IMR-90 (cell line): ENCODE data around the gene NOTO. TPM values are rescaled to one million over a fixed set of nuclear protein-coding genes. Genes with fewer than 3 reads are reported as not detected.

Experiments used
- ATAC-seq: fragments of 200-7000 bp; cut with Tn5 transposase; 2 replicates; pipeline ENCODE4 v1.9.1; 2020; ENCODE audit warnings: low read depth, mild to moderate bottlenecking, moderate library complexity
- BruUV-seq: library from RNA; stranded (reverse); fragments of 400-500 nt; replicated peaks from 2 replicates; lab custom pipeline; 2021; lab: Mats Ljungman, UMichigan
- CTCF ChIA-PET: fragments of 300-600 bp; formaldehyde crosslinking; extraction: SDS; loops from one replicate; lab custom pipeline; 2021; ENCODE audit warnings: antibody characterized with exemption; lab: Yijun Ruan, JAX
- POLR2A ChIA-PET: fragments of 300-600 bp; sonication (Branson Sonifier 250); formaldehyde crosslinking; loops from one replicate; lab custom pipeline; 2022; ENCODE audit warnings: antibody characterized with exemption; ENCODE audit not compliant: unreplicated experiment; lab: Charles Lee
- DNase-seq: peaks from one replicate; pipeline ENCODE4 v3.0.0; 2013
- H2AFZ ChIP-seq: replicated peaks from 2 replicates; pipeline ENCODE3; 2013; ENCODE audit warnings: low read length, mild to moderate bottlenecking; ENCODE audit not compliant: poor library complexity
- H2AK5ac ChIP-seq: 2 replicates; pipeline ENCODE4 v1.6.1; 2013; ENCODE audit warnings: low read depth, low read length, inconsistent platforms
- H2AK9ac ChIP-seq: replicated peaks from 2 replicates; pipeline ENCODE3; 2013; ENCODE audit warnings: mild to moderate bottlenecking, low read depth, low read length, moderate library complexity; ENCODE audit not compliant: poor library complexity
- H2BK120ac ChIP-seq: 2 replicates; pipeline ENCODE4 v1.6.1; 2013; ENCODE audit warnings: low read depth, low read length, inconsistent platforms
- H2BK15ac ChIP-seq: 3 replicates; pipeline ENCODE4 v1.6.1; 2013; ENCODE audit warnings: low read depth, low read length, inconsistent platforms
- H2BK20ac ChIP-seq: 2 replicates; pipeline ENCODE4 v1.6.1; 2013; ENCODE audit warnings: low read depth, mild to moderate bottlenecking, inconsistent platforms, low read length, moderate library complexity
- H2BK5ac ChIP-seq: 2 replicates; pipeline ENCODE4 v1.6.1; 2013; ENCODE audit warnings: mild to moderate bottlenecking, low read depth, low read length, inconsistent platforms; ENCODE audit not compliant: poor library complexity, severe bottlenecking
- H3K14ac ChIP-seq: replicated peaks from 2 replicates; pipeline ENCODE4 v1.6.1; 2013; ENCODE audit warnings: low read depth, low read length, inconsistent platforms
- H3K18ac ChIP-seq: 2 replicates; pipeline ENCODE4 v1.6.1; 2013; ENCODE audit warnings: low read depth, low read length, control low read depth
- H3K23ac ChIP-seq: 2 replicates; pipeline ENCODE4 v1.6.1; 2013; ENCODE audit warnings: low read depth, low read length, inconsistent platforms
- H3K27ac ChIP-seq: 2 replicates; pipeline ENCODE4 v1.5.1; 2013; ENCODE audit warnings: mild to moderate bottlenecking, control low read depth, low read length; ENCODE audit not compliant: insufficient read depth
- H3K27me3 ChIP-seq: 2 replicates; pipeline ENCODE4 v1.6.1; 2013; ENCODE audit warnings: low read length; ENCODE audit not compliant: control insufficient read depth, insufficient read depth
- H3K36me3 ChIP-seq: 2 replicates; pipeline ENCODE4 v1.6.1; 2013; ENCODE audit warnings: low read length, mixed read lengths; ENCODE audit not compliant: control insufficient read depth, insufficient read depth
- H3K4ac ChIP-seq: 2 replicates; pipeline ENCODE4 v1.6.1; 2013; ENCODE audit warnings: low read depth, low read length, inconsistent platforms
- H3K4me1 ChIP-seq: 2 replicates; pipeline ENCODE4 v1.6.1; 2013; ENCODE audit warnings: low read length, mixed read lengths; ENCODE audit not compliant: control insufficient read depth, insufficient read depth
- H3K4me2 ChIP-seq: 2 replicates; pipeline ENCODE4 v1.6.1; 2013; ENCODE audit warnings: low read depth, mild to moderate bottlenecking, control low read depth, low read length, moderate library complexity
- H3K4me3 ChIP-seq: 2 replicates; pipeline ENCODE4 v1.5.1; 2013; ENCODE audit warnings: low read depth, mild to moderate bottlenecking, control low read depth, low read length, moderate library complexity; ENCODE audit not compliant: insufficient read depth
- H3K56ac ChIP-seq: 2 replicates; pipeline ENCODE4 v1.6.1; 2013; ENCODE audit warnings: low read length, inconsistent platforms; ENCODE audit not compliant: insufficient read depth; ENCODE audit errors: extremely low read depth
- H3K79me1 ChIP-seq, 2 experiments: 2 replicates each; pipeline ENCODE4 v1.6.1; 2013; ENCODE audit warnings: low read length in 2 of 2, inconsistent platforms in 1 of 2, low read depth in 1 of 2
- H3K9ac ChIP-seq: 2 replicates; pipeline ENCODE4 v1.6.1; 2013; ENCODE audit warnings: low read depth, low read length, control low read depth
- H3K9me1 ChIP-seq: 2 replicates; pipeline ENCODE4 v1.6.1; 2013; ENCODE audit warnings: low read length, inconsistent platforms; ENCODE audit not compliant: insufficient read depth
- H3K9me3 ChIP-seq: 2 replicates; pipeline ENCODE4 v1.6.1; 2013; ENCODE audit warnings: low read length; ENCODE audit not compliant: control insufficient read depth, insufficient read depth
- H4K20me1 ChIP-seq: 2 replicates; pipeline ENCODE4 v1.6.1; 2013; ENCODE audit warnings: low read length, inconsistent platforms; ENCODE audit not compliant: insufficient read depth
- H4K5ac ChIP-seq: 2 replicates; pipeline ENCODE4 v1.6.1; 2013; ENCODE audit warnings: mild to moderate bottlenecking, low read depth, low read length, control low read depth
- H4K8ac ChIP-seq, 2 experiments: 2 replicates each; pipeline ENCODE4 v1.6.1; 2013; ENCODE audit warnings: low read depth in 2 of 2, low read length in 2 of 2, control low read depth in 1 of 2, inconsistent platforms in 1 of 2
- H4K91ac ChIP-seq: 2 replicates; pipeline ENCODE4 v1.6.1; 2013; ENCODE audit warnings: low read depth, low read length, inconsistent platforms; ENCODE audit not compliant: insufficient read depth
- CEBPB ChIP-seq: IDR thresholded peaks from 2 replicates; pipeline ENCODE4 v1.6.1; 2012; ENCODE audit warnings: low read depth, low read length, improper control_type of control experiment
- CTCF ChIP-seq: conservative IDR thresholded peaks from 2 replicates; pipeline ENCODE4 v1.5.1; 2012; ENCODE audit warnings: mild to moderate bottlenecking, low read depth, low read length, improper control_type of control experiment
- ELK1 ChIP-seq: fragments of 150-350 bp; IDR thresholded peaks from 2 replicates; pipeline ENCODE4 v1.6.1; 2016; ENCODE audit warnings: low read depth, mild to moderate bottlenecking, low read length, moderate library complexity, borderline replicate concordance
- FOS ChIP-seq: fragments of 150-350 bp; IDR thresholded peaks from 2 replicates; pipeline ENCODE4 v1.6.1; 2016; ENCODE audit warnings: low read depth, low read length
- MXI1 ChIP-seq: IDR thresholded peaks from 2 replicates; pipeline ENCODE4 v1.6.1; 2012; ENCODE audit warnings: low read depth, mild to moderate bottlenecking, low read length, moderate library complexity, borderline replicate concordance
- NFE2L2 ChIP-seq: fragments of 150-350 bp; IDR thresholded peaks from 2 replicates; pipeline ENCODE4 v1.6.1; 2016; ENCODE audit warnings: low read depth, mild to moderate bottlenecking, low read length
- WGBS, 2 experiments: methylation state at CpG; one replicate each; pipeline versions ENCODE4 v1.1.5 to v1.1.7; 2013; ENCODE audit warnings: missing lambda C conversion rate in 2 of 2; ENCODE audit not compliant: insufficient read length in 1 of 2; ENCODE audit errors: extremely low coverage in 2 of 2; 5-methylcytosine and 5-hydroxymethylcytosine counted together
- dilution Hi-C: fragments of 300-500 bp; cut with HindIII; formaldehyde crosslinking; loops from one replicate; pipeline ENCODE4 v1.14.3; 2018; ENCODE audit warnings: low sequenced_read_pairs; ENCODE audit not compliant: unreplicated experiment
- in situ Hi-C: fragments of 300-500 bp; cut with MboI; formaldehyde crosslinking; loops from 3 replicates; pipeline ENCODE4 v1.14.3; 2019; ENCODE audit warnings: low sequenced_read_pairs, inconsistent platforms, mixed read lengths
- intact Hi-C: fragments of 100-400 bp; cut with micrococcal nuclease; formaldehyde crosslinking; loops from 2 replicates; pipeline ENCODE4 v1.10.0; 2022
- polyA plus RNA-seq, 3 experiments: library from polyadenylated mRNA; depleted of rRNA; stranded (reverse); fragments of >200 nt; gene quantifications; 2 replicates each; pipeline ENCODE4 v1.2.3, GENCODE V29; 2012; ENCODE audit warnings: low replicate concordance in 1 of 3
- total RNA-seq: library from RNA; depleted of rRNA; stranded (reverse); fragments of >200 nt; gene quantifications from 2 replicates; pipeline ENCODE4 v1.2.3, GENCODE V29; 2012

The NOTO gene
- total and polyA plus RNA-seq, 2 of the 4 experiments (the other 2 are of a cell fraction), result not detected

GRCh38 chr2:73215254-73215653 is 12.9 kb downstream of the NOTO start (continued):
- TF ChIP-seq CTCF (no peak), FOS (no peak), ELK1 (no peak)

GRCh38 chr2:73217160-73217559 is 14.8 kb downstream of the NOTO start:
- no peak for ATAC-seq
- no peak overlapping the region for H3K4ac ChIP-seq
- dilution Hi-C loops (no loop called here), intact Hi-C loops (no loop called here), in situ Hi-C loops (no loop called here)
- ChIA-PET POLR2A (no interaction called here), CTCF (no interaction called here)
- no peak overlapping the region for H2BK5ac ChIP-seq
- no peak overlapping the region for H3K27ac ChIP-seq
- H3K23ac ChIP-seq, result no peak overlapping the region
- peaks cover 8% of the 10 kb centered on the region for H3K36me3 ChIP-seq
- no peak overlapping the region for H4K8ac ChIP-seq
- H4K5ac ChIP-seq, result no peak overlapping the region
- WGBS, 2 experiments, result no CpG with 5 or more reads among the region's 5 CpGs
- no peak overlapping the region for H3K14ac ChIP-seq
- no TSS peak for BruUV-seq
- TF ChIP-seq NFE2L2, result no peak
- no peak for TF ChIP-seq MXI1
- TF ChIP-seq CEBPB, result peak; percentile 59
- no peak for TF ChIP-seq FOS
- no peak overlapping the region for H2BK20ac ChIP-seq
- no peak overlapping the region for H3K9ac ChIP-seq
- peaks cover 24% of the 10 kb centered on the region for H3K9me1 ChIP-seq
- no peak overlapping the region for H3K18ac ChIP-seq
- H3K79me1 ChIP-seq, result peaks cover 24 to 52% of the 10 kb centered on the region in 2 experiments; a peak in 3 of 4 replicates
- no peak overlapping the region for H4K91ac ChIP-seq
- H3K4me3 ChIP-seq, result no peak overlapping the region
- H3K4me1 ChIP-seq, result peaks cover 6% of the 10 kb centered on the region
- no peak overlapping the region for H3K4me2 ChIP-seq
- no peak overlapping the region for H2AK5ac ChIP-seq
- no peak overlapping the region for H2AK9ac ChIP-seq
- no peaks in the 10 kb centered on the region for H3K9me3 ChIP-seq
- H2BK120ac ChIP-seq, result no peak overlapping the region
- no peak overlapping the region for H2AFZ ChIP-seq
- no peaks in the 10 kb centered on the region; the same call in 1 of the 2 replicates for H4K20me1 ChIP-seq
- no peak overlapping the region for H3K56ac ChIP-seq
- no peaks in the 10 kb centered on the region for H3K27me3 ChIP-seq
- H2BK15ac ChIP-seq, result no peak overlapping the region
- no peak for DNase-seq
